T-helper 17 cell (primary cell): ENCODE data around the gene DENND1A. TPM values are rescaled to one million over a fixed set of nuclear protein-coding genes. Genes with fewer than 3 reads are reported as not detected.

Experiments used
- ATAC-seq: fragments of 150-1000 bp; cut with Tn5 transposase; 2 replicates; pipeline ENCODE4 v1.10.0; 2021; ENCODE audit warnings: mild to moderate bottlenecking, moderate library complexity
- DNase-seq, 3 donors: peaks; one replicate each; pipeline versions ENCODE4 v3.0.0 to v3.0.0-alpha.2; 2020 to 2021
- H3K9me3 ChIP-seq: one replicate; pipeline ENCODE4 v1.7.0; 2013; ENCODE audit warnings: low read length, mild to moderate bottlenecking; ENCODE audit not compliant: control insufficient read depth, poor library complexity, severe bottlenecking
- H3K27ac Mint-ChIP-seq: one replicate; pipeline ENCODE4 v1.8.0; 2022; ENCODE audit warnings: mild to moderate bottlenecking, moderate library complexity, mixed read lengths
- H3K27me3 Mint-ChIP-seq: one replicate; pipeline ENCODE4 v1.8.0; 2022; ENCODE audit warnings: mixed read lengths
- H3K36me3 Mint-ChIP-seq: one replicate; pipeline ENCODE4 v1.8.0; 2022; ENCODE audit warnings: low read depth, mixed read lengths
- H3K4me1 Mint-ChIP-seq: one replicate; pipeline ENCODE4 v1.8.0; 2022; ENCODE audit warnings: mild to moderate bottlenecking, mixed read lengths
- H3K4me3 Mint-ChIP-seq: one replicate; pipeline ENCODE4 v1.8.0; 2022; ENCODE audit warnings: mild to moderate bottlenecking, moderate library complexity, mixed read lengths
- total RNA-seq, 4 donors: library from RNA in 2 of 4; stranded (reverse) in 2 of 4; gene quantifications; one replicate each; pipeline ENCODE4 v1.2.3 and lab custom pipeline; 2022 to 2026

The DENND1A gene
- total RNA-seq, 2 donors from 2014 or later: 19.9 to 21.1 TPM

- peaks cover 2% of the 10 kb centered on the region for H3K36me3 Mint-ChIP-seq
- H3K4me3 Mint-ChIP-seq: no peak overlapping the region
- no peaks in the 10 kb centered on the region for H3K27me3 Mint-ChIP-seq
- ATAC-seq: no peak
- no peaks in the 10 kb centered on the region for H3K9me3 ChIP-seq
- no peak overlapping the region for H3K27ac Mint-ChIP-seq
- peaks cover 2% of the 10 kb centered on the region for H3K4me1 Mint-ChIP-seq
- no peak for DNase-seq
Observed at GRCh38 chr9:123717581-123718175, 212.2 kb downstream of the DENND1A start.

- no peaks in the 10 kb centered on the region for H3K9me3 ChIP-seq
- H3K36me3 Mint-ChIP-seq: peaks cover 3% of the 10 kb centered on the region
- no peaks in the 10 kb centered on the region for H3K27me3 Mint-ChIP-seq
- ATAC-seq (no peak), DNase-seq (no peak)
- H3K4me1 Mint-ChIP-seq: peaks cover 2% of the 10 kb centered on the region
- H3K27ac Mint-ChIP-seq: no peak overlapping the region
- no peak overlapping the region for H3K4me3 Mint-ChIP-seq
Observed at GRCh38 chr9:123716339-123716945, 213.5 kb downstream of the DENND1A start.

DNA sequence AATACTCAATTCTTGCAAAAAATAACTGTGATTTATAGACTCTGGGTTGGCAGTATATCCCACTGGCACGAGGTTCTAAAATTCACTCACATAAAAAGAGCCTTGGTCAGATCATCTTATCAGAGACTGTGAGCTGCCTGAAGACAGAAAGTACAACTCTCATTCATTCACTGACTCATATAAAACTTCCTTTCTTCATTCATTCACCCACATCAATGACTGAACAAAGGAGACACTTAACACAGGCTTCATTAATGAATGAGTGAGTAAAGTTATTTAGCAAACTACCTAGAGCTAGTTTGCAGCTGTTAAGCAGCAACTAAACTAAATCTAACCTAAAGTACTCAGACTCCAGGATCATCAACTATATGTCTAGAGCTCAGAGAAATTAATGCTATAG lies 214.7 kb downstream of the DENND1A start:
- no peak for DNase-seq
- ATAC-seq: no peak
- H3K27me3 Mint-ChIP-seq: no peaks in the 10 kb centered on the region
- no peak overlapping the region for H3K4me3 Mint-ChIP-seq
- no peaks in the 10 kb centered on the region for H3K9me3 ChIP-seq
- H3K27ac Mint-ChIP-seq: no peak overlapping the region
- peaks cover 3% of the 10 kb centered on the region for H3K36me3 Mint-ChIP-seq
- peaks cover 2% of the 10 kb centered on the region for H3K4me1 Mint-ChIP-seq

- Mint-ChIP-seq H3K27ac (no peak overlapping the region), H3K4me3 (no peak overlapping the region), H3K4me1 (peaks cover 2% of the 10 kb centered on the region), H3K27me3 (no peaks in the 10 kb centered on the region), H3K36me3 (peaks cover 2% of the 10 kb centered on the region)
- ATAC-seq: no peak
- no peak for DNase-seq
- H3K9me3 ChIP-seq: no peaks in the 10 kb centered on the region
Observed at GRCh38 chr9:123713282-123713681, 216.6 kb downstream of the DENND1A start.

DNA sequence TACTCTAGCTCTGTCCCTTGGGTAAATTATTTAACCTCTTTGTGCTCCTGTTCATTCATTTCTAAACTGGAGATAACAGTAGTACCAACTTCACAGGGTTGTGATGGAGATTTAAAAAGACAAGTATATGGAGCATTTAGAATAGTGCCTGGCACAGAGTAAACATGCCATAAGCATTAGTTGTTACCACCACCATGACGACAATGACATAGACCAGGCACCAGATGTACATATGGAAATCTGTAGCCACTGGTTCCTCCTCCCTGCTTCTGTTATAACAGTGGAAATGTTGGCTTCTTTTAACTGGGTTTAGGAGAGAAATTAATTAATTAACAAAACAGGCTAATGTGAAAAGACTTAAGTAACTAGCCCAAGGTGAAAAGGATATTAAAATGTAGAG lies 217.5 kb downstream of the DENND1A start:
- DNase-seq (no peak), ATAC-seq (no peak)
- no peaks in the 10 kb centered on the region for H3K4me1 Mint-ChIP-seq
- H3K27ac Mint-ChIP-seq: no peak overlapping the region
- H3K4me3 Mint-ChIP-seq: no peak overlapping the region
- no peaks in the 10 kb centered on the region for H3K9me3 ChIP-seq
- H3K36me3 Mint-ChIP-seq: peaks cover 2% of the 10 kb centered on the region
- no peaks in the 10 kb centered on the region for H3K27me3 Mint-ChIP-seq

- Mint-ChIP-seq H3K4me3 (no peak overlapping the region), H3K36me3 (peaks cover 2% of the 10 kb centered on the region), H3K4me1 (no peaks in the 10 kb centered on the region), H3K27me3 (no peaks in the 10 kb centered on the region), H3K27ac (no peak overlapping the region)
- H3K9me3 ChIP-seq: no peaks in the 10 kb centered on the region
- ATAC-seq (no peak), DNase-seq (no peak)
Observed at GRCh38 chr9:123710299-123710698, 219.6 kb downstream of the DENND1A start.

GRCh38 chr9:123702483-123702882 lies 227.4 kb downstream of the DENND1A start:
- ATAC-seq: no peak
- H3K27me3 Mint-ChIP-seq: no peaks in the 10 kb centered on the region
- no peak overlapping the region for H3K27ac Mint-ChIP-seq
- H3K9me3 ChIP-seq: peaks cover 4% of the 10 kb centered on the region
- no peaks in the 10 kb centered on the region for H3K4me1 Mint-ChIP-seq
- DNase-seq: no peak
- no peak overlapping the region for H3K4me3 Mint-ChIP-seq
- H3K36me3 Mint-ChIP-seq: no peaks in the 10 kb centered on the region

DNA sequence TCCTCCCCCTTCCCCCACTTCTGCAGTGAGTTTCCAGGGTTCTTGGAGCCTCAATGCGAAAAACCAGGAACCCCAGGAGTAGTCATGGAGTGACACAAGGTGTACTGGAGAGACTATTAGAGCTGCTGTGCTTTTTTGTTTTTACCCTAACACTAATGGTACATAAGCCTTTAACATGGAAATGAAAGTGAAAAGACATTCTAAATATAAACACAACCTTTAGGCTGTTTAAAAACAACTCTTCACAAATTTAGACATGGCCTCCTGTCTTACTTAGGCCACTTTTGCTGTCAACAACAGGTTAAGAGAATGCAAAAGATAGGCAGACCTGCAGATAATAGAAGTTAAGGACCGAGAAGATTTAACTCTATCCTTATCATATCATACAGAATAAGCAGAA lies 232.2 kb downstream of the DENND1A start:
- ATAC-seq (no peak), DNase-seq (no peak)
- no peaks in the 10 kb centered on the region for H3K27me3 Mint-ChIP-seq
- H3K27ac Mint-ChIP-seq: no peak overlapping the region
- H3K9me3 ChIP-seq: peaks cover 4% of the 10 kb centered on the region
- peaks cover 7% of the 10 kb centered on the region for H3K36me3 Mint-ChIP-seq
- H3K4me3 Mint-ChIP-seq: no peak overlapping the region
- peaks cover 8% of the 10 kb centered on the region for H3K4me1 Mint-ChIP-seq

- no peaks in the 10 kb centered on the region for H3K9me3 ChIP-seq
- H3K4me1 Mint-ChIP-seq: peaks cover 8% of the 10 kb centered on the region
- no peak for DNase-seq
- H3K27me3 Mint-ChIP-seq: no peaks in the 10 kb centered on the region
- peaks cover 7% of the 10 kb centered on the region for H3K36me3 Mint-ChIP-seq
- no peak overlapping the region for H3K27ac Mint-ChIP-seq
- ATAC-seq: no peak
- no peak overlapping the region for H3K4me3 Mint-ChIP-seq
Observed at GRCh38 chr9:123696476-123696875, 233.4 kb downstream of the DENND1A start.

GRCh38 chr9:123695386-123695785 lies 234.5 kb downstream of the DENND1A start:
- ATAC-seq (no peak), DNase-seq (no peak)
- Mint-ChIP-seq H3K36me3 (peaks cover 10% of the 10 kb centered on the region), H3K27ac (no peak overlapping the region), H3K4me3 (no peak overlapping the region), H3K4me1 (peaks cover 10% of the 10 kb centered on the region), H3K27me3 (no peaks in the 10 kb centered on the region)
- H3K9me3 ChIP-seq: no peaks in the 10 kb centered on the region

DNA sequence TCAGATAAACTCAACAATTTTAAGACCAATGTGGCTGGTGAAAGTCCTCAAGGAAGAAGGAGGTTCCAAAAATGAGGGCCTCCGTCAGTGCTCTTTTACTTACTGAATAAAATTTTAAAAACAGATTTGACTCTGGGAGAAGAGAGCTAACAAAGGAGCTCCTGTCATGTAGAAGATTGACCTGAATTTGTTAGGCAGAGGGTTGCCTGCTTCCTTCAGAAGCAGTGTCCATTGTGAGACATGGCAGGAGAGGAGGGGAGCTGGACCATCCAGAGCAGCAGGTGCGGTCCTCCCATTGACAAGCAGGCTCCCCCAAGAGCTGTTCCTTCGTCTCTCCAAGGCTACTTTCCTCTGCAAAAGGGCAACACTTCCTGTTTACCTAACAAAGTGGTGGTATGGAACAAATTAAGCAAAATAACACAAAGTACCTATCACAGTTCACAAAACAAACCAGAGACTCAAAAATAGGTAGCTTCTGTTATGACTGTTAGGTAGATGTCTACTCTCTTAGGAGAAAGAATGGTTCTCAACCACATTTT lies 238.1 kb downstream of the DENND1A start:
- no peak overlapping the region for H3K27ac Mint-ChIP-seq
- no peaks in the 10 kb centered on the region for H3K27me3 Mint-ChIP-seq
- H3K36me3 Mint-ChIP-seq: peaks cover 12% of the 10 kb centered on the region
- DNase-seq: no peak
- no peaks in the 10 kb centered on the region for H3K9me3 ChIP-seq
- peaks cover 12% of the 10 kb centered on the region for H3K4me1 Mint-ChIP-seq
- no peak overlapping the region for H3K4me3 Mint-ChIP-seq
- ATAC-seq: no peak

DNA sequence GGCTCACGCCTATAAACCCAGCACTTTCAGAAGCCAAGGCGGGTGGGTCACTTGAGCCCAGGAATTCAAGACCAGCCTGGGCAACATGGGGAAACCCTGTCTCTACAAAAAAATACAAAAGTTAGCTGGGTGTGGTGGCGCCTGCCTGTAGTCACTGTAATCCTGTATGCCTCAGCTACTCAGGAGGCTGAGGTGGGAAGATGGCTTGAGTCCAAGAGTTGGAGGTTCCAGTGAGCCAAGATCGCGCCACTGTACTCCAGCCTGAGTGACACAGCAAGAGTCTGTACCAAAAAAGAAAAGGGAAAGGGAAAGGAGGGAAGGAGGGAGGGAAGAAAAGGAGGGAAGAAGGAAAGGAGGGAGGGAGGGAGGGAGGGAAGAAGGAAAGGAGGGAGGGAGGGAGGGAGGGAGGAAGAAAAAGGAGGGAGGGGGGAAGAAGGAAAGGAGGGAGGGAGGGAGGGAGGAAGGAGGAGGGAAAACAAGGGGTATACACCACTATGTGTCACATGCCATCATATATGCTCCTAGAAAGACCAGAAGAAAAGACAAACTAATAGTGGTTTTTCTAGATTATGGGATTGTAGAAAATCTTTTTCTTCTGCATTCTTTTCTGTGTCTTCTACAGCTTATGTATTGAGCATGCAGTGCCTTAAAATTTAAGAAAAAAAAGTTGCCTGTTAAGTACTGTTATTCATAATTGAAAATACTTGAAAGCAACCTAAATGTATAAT lies 240.1 kb downstream of the DENND1A start:
- Mint-ChIP-seq H3K27me3 (no peaks in the 10 kb centered on the region), H3K4me3 (no peak overlapping the region), H3K36me3 (peaks cover 9% of the 10 kb centered on the region), H3K4me1 (peaks cover 12% of the 10 kb centered on the region), H3K27ac (no peak overlapping the region)
- ATAC-seq: no peak
- no peaks in the 10 kb centered on the region for H3K9me3 ChIP-seq
- no peak for DNase-seq

DNA sequence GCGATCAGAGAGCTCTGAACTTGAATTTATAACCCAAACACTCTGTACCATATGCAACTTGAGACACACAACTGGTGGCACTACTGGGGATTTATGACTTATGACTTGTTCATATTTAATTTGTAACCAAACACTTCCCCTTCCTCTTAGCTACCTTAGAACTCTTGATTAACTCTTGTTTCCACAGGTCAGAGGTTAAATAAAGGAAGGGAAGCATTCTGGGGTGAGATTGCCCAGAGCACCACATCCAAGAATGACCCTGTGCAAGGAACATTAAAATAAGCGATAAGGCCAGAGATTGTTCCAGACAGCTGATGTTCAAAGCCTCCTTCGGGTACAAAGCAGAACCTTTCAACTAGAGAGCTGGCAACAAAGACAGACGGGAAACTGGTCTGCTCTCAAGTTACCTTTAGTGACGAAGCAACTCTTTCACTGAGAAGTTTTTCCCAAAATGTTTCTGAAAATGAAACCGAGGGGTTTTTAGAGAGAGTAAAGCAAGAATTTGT lies 242.6 kb downstream of the DENND1A start:
- Mint-ChIP-seq H3K4me1 (peaks cover 15% of the 10 kb centered on the region), H3K4me3 (no peak overlapping the region), H3K36me3 (peaks cover 5% of the 10 kb centered on the region), H3K27me3 (no peaks in the 10 kb centered on the region), H3K27ac (no peak overlapping the region)
- DNase-seq (no peak), ATAC-seq (no peak)
- H3K9me3 ChIP-seq: no peaks in the 10 kb centered on the region
